Stimulated activated CD4-positive, alpha-beta T cell treated with anti-CD3 and anti-CD28 coated beads, Interleukin-4, amount 100 ng/mL, for 1 hour (primary cell): ENCODE measurements around the gene FAM217A.

Source experiments
- DNase-seq: peaks from one replicate; pipeline ENCODE4 v3.0.0-alpha.2; 2020

The FAM217A gene

GRCh38 chr6:4084444-4085331, 5.8 kb upstream of the FAM217A start:
- DNase-seq, result no peak

- DNase-seq, result no peak
Observed at GRCh38 chr6:4074478-4075235, 4.3 kb downstream of the FAM217A start.

- no peak for DNase-seq
Observed at GRCh38 chr6:4071330-4071729, 7.6 kb downstream of the FAM217A start.

GRCh38 chr6:4069199-4069598, 9.7 kb downstream of the FAM217A start:
- DNase-seq, result no peak

- DNase-seq, result no peak
Observed at GRCh38 chr6:4067673-4068072, 11.3 kb downstream of the FAM217A start.

GRCh38 chr6:4066029-4066755, 12.7 kb downstream of the FAM217A start:
- DNase-seq, result no peak

- peak; percentile 37 for DNase-seq
Observed at GRCh38 chr6:4059115-4059777, 19.7 kb downstream of the FAM217A start.

GRCh38 chr6:4057036-4057435, 21.9 kb downstream of the FAM217A start:
- DNase-seq, result no peak

- DNase-seq, result no peak
Observed at GRCh38 chr6:4055420-4056041, 23.4 kb downstream of the FAM217A start.

GRCh38 chr6:4049246-4049645, 29.7 kb downstream of the FAM217A start:
- DNase-seq, result no peak

- DNase-seq, result no peak
Observed at GRCh38 chr6:4041480-4041879, 37.5 kb downstream of the FAM217A start.

- DNase-seq, result no peak
Observed at GRCh38 chr6:4039348-4039747, 39.6 kb downstream of the FAM217A start.

GRCh38 chr6:4036581-4036980, 42.4 kb downstream of the FAM217A start:
- no peak for DNase-seq

GRCh38 chr6:4032475-4032874, 46.5 kb downstream of the FAM217A start:
- no peak for DNase-seq

- DNase-seq, result no peak
Observed at GRCh38 chr6:4031442-4031841, 47.5 kb downstream of the FAM217A start.

GRCh38 chr6:4030669-4031068, 48.3 kb downstream of the FAM217A start:
- DNase-seq, result no peak

- DNase-seq, result no peak
Observed at GRCh38 chr6:4029687-4030086, 49.2 kb downstream of the FAM217A start.

GRCh38 chr6:4028051-4028450, 50.9 kb downstream of the FAM217A start:
- DNase-seq, result no peak

GRCh38 chr6:4025681-4026080, 53.3 kb downstream of the FAM217A start:
- DNase-seq, result no peak

- no peak for DNase-seq
Observed at GRCh38 chr6:4023240-4023639, 55.7 kb downstream of the FAM217A start.

GRCh38 chr6:4021854-4022695, 56.9 kb downstream of the FAM217A start:
- DNase-seq, result no peak
